ENCODE data around the gene GON7.

- TF ChIP-seq CTCF (IDR thresholded peaks at IDR 0.05 in 4 of 5, conservative IDR thresholded peaks at IDR 0.05 in 1 of 5): no peak
- TF ChIP-seq POLR2A (IDR thresholded peaks at IDR 0.05): no peak
Measured at GRCh38 chr14:93156693-93157369, 50.0 kb downstream of the GON7 start.
